Heart right ventricle (tissue), 16 donors: ENCODE results near the gene TMC8. TPM values are rescaled to one million over a fixed set of nuclear protein-coding genes. Genes with fewer than 3 reads are reported as not detected.

Experiments
- ATAC-seq, 8 donors: fragments of 200-7000 bp; cut with Tn5 transposase; one replicate each; pipeline ENCODE4 v1.9.1; 2020; ENCODE audit warnings: mild to moderate bottlenecking in 8 of 8, moderate library complexity in 8 of 8, moderate number of reproducible peaks in 1 of 8
- DNase-seq, 2 donors: peaks; one replicate each; pipeline ENCODE4 v3.0.0-alpha.2; 2020
- H3K27ac ChIP-seq, 10 donors: fragments of 200-600 bp; sonication (generic) in 2 of 10; one replicate each; pipeline versions ENCODE4 v1.5.0 to v1.8.0; 2020 to 2022; ENCODE audit warnings: mild to moderate bottlenecking in 3 of 10
- H3K27me3 ChIP-seq, 7 donors: fragments of 200-600 bp; one replicate each; pipeline ENCODE4 v1.8.0; 2021 to 2022; ENCODE audit warnings: mild to moderate bottlenecking in 2 of 7
- H3K36me3 ChIP-seq, 9 donors: fragments of 200-600 bp; sonication (generic) in 1 of 9; one replicate each; pipeline versions ENCODE4 v1.5.0 to v1.8.0; 2020 to 2022; ENCODE audit warnings: mild to moderate bottlenecking in 2 of 9
- H3K4me1 ChIP-seq, 9 donors: fragments of 200-600 bp; sonication (generic) in 1 of 9; one replicate each; pipeline versions ENCODE4 v1.5.0 to v1.8.0; 2020 to 2022; ENCODE audit warnings: mild to moderate bottlenecking in 4 of 9
- H3K4me3 ChIP-seq, 10 donors: fragments of 200-600 bp; sonication (generic) in 2 of 10; one replicate each; pipeline versions ENCODE4 v1.5.0 to v1.8.0; 2020 to 2022; ENCODE audit warnings: mild to moderate bottlenecking in 7 of 10, moderate library complexity in 2 of 10
- H3K9me3 ChIP-seq, 11 donors: fragments of 200-600 bp in 10 of 11; sonication (generic) in 2 of 11; one replicate each; pipeline versions ENCODE4 v1.5.0 to v1.8.0; 2013 to 2022; ENCODE audit warnings: mild to moderate bottlenecking in 2 of 11, control low read depth in 1 of 11, moderate library complexity in 1 of 11
- CTCF ChIP-seq, 9 donors: fragments of 200-600 bp; sonication (generic) in 2 of 9; IDR thresholded peaks; one replicate each; pipeline versions ENCODE4 v1.5.0 to v1.8.0; 2021 to 2022; ENCODE audit warnings: antibody characterized with exemption in 9 of 9, mild to moderate bottlenecking in 5 of 9, moderate library complexity in 1 of 9
- WGBS, 2 donors: extraction: QIAGEN DNeasy Blood & Tissue Kit; methylation state at CpG; one replicate each; pipeline ENCODE4 v1.1.7; 2013; ENCODE audit warnings: inconsistent platforms in 1 of 2; 5-methylcytosine and 5-hydroxymethylcytosine counted together
- intact Hi-C, 10 donors: fragments of 100-400 bp; cut with DNase I; formaldehyde crosslinking; loops; one replicate each; pipeline versions ENCODE4 v1.11.1 to v1.14.2; 2022
- polyA plus RNA-seq, 2 donors: library from polyadenylated mRNA; stranded (reverse); fragments of 200-250 nt; gene quantifications; one replicate each; pipeline ENCODE4 v1.2.3, GENCODE V29; 2013
- total RNA-seq, 10 donors: library from RNA; stranded (reverse); fragmentation: NEBNext Ultra II Directional in 3 of 10; extraction: Animal tissue kit (Norgen Biotek cat#: 25700) in 3 of 10; gene quantifications; one replicate each; pipeline versions ENCODE4 v1.2.1 to v1.2.4, GENCODE V29; 2021 to 2023
- donor health status: Arrhythmogenic right ventricular cardiomyopathy.
- donor health status: ischemic (EF 13 %, LVEDD 7.1; RV severe dilation, severe dysfunction).
- donor health status: healthy with polysubstance abuse.
- donor health status: DM: no; HTN: yes; CAD: no.
- donor health status: DM: no; HTN: no; CAD: no.
- donor health status: ischemic (EF 25% LVEDD 6.9; RV normal size, moderate dysfunction).
- donor health status: ischemic (EF 25% LVEDD 5.7; RV mildly dilated, moderate dysfunction).
- donor health status: healthy.
- donor health status: DM: yes; HTN: yes; CAD: no.
- donor health status: Ischemic cardiomyopathy.
- donor health status: ischemic (EF 35%, LVEDD 5.7; RV mildly dilated, moderate dysfunction).
- donor health status: nonischemic (EF 11% LVEDD 7.7; RV severe dilation, severe dysfunction).
- donor health status: DM: yes; HTN: yes; CAD: no.
- donor health status: PGD.
- donor health status: ischemic (EF 29% LVEDD 5.4; RV normal size, mild dysfunction).
- donor health status: nonischemic (EF 23%, LVEDD 6.1; RV moderate dilation, normal function).

The TMC8 gene
- total and polyA plus RNA-seq, 12 donors: 0.85 to 11.2 (median 2.1) TPM

GRCh38 chr17:78123258-78123929, 7.2 kb upstream of the TMC8 start:
- ATAC-seq (no peak), DNase-seq (no peak)
- 98% methylated on average over 5 of the region's 5 CpGs for WGBS, 2 donors
- Histone ChIP-seq H3K9me3 (no peaks in the 10 kb centered on the region), H3K4me3 (no peak overlapping the region), H3K27me3 (no peaks in the 10 kb centered on the region), H3K36me3 (peaks cover 0 to 84% (median 39%) of the 10 kb centered on the region in 9 donors), H3K27ac (no peak overlapping the region), H3K4me1 (peaks cover 31 to 71% (median 46%) of the 10 kb centered on the region in 9 donors)
- intact Hi-C loops: no loop called here
- no peak for TF ChIP-seq CTCF (IDR thresholded peaks at IDR 0.05)

GRCh38 chr17:78124081-78124835, 6.3 kb upstream of the TMC8 start:
- Histone ChIP-seq H3K4me1 (peaks cover 31 to 77% (median 50%) of the 10 kb centered on the region in 9 donors), H3K9me3 (no peaks in the 10 kb centered on the region), H3K4me3 (peak overlapping the region in 2 of 10 donors; percentile 37 to 97), H3K36me3 (peaks cover 0 to 75% (median 35%) of the 10 kb centered on the region in 9 donors), H3K27me3 (no peaks in the 10 kb centered on the region), H3K27ac (peak overlapping the region in 9 of 10 donors; percentile 89 to 98 (median 96))
- WGBS, 2 donors: 78 to 81% methylated on average over 30 of the region's 30 CpGs
- DNase-seq (peak in 1 of 2 donors; percentile 34), ATAC-seq (no peak)
- intact Hi-C loops: no loop called here
- no peak for TF ChIP-seq CTCF (IDR thresholded peaks at IDR 0.05)

- TF ChIP-seq CTCF (IDR thresholded peaks at IDR 0.05): no peak
- H3K4me3 ChIP-seq: peak overlapping the region in 7 of 10 donors; percentile 12 to 97 (median 36)
- DNase-seq: no peak
- no peaks in the 10 kb centered on the region for H3K9me3 ChIP-seq
- peak overlapping the region in 9 of 10 donors; percentile 89 to 98 (median 96) for H3K27ac ChIP-seq
- intact Hi-C loops: loop anchor here in 5 of 10 donors (5.0 kb wide), 3 partner anchors 48 to 123 kb away; no protein-coding TSS in a partner anchor
- H3K4me1 ChIP-seq: peaks cover 31 to 82% (median 56%) of the 10 kb centered on the region in 9 donors
- WGBS, 2 donors: 76% methylated on average over 12 of the region's 12 CpGs
- no peaks in the 10 kb centered on the region for H3K27me3 ChIP-seq
- peaks cover 0 to 70% (median 35%) of the 10 kb centered on the region in 9 donors for H3K36me3 ChIP-seq
- no peak for ATAC-seq
Measured at GRCh38 chr17:78124836-78125137, 5.8 kb upstream of the TMC8 start.

GRCh38 chr17:78125138-78125913, 5.2 kb upstream of the TMC8 start:
- intact Hi-C loops: loop anchor here in 5 of 10 donors (5.0 kb wide), 3 partner anchors 47 to 122 kb away; no protein-coding TSS in a partner anchor
- Histone ChIP-seq H3K27me3 (no peaks in the 10 kb centered on the region), H3K9me3 (no peaks in the 10 kb centered on the region), H3K4me1 (peaks cover 31 to 87% (median 61%) of the 10 kb centered on the region in 9 donors), H3K4me3 (peak overlapping the region in 8 of 10 donors; percentile 12 to 97 (median 36)), H3K36me3 (peaks cover 0 to 65% (median 35%) of the 10 kb centered on the region in 9 donors), H3K27ac (peak overlapping the region; percentile 89 to 98 (median 96))
- no peak for TF ChIP-seq CTCF (IDR thresholded peaks at IDR 0.05)
- DNase-seq: peak in 1 of 2 donors; percentile 21
- peak in 3 of 8 donors; percentile 3 to 7 (median 7) for ATAC-seq
- WGBS, 2 donors: 51 to 63% methylated on average over 38 to 39 of the region's 39 CpGs
